ENCODE results near the gene ZNF90. TPM values are rescaled to one million over a fixed set of nuclear protein-coding genes. Genes with fewer than 3 reads are reported as not detected.

Gene ZNF90
- total RNA-seq, 1 experiment from 2014 or later, result 88.7 TPM

- Mint-ChIP-seq H3K36me3 (ENCODE audit: insufficient read depth in 1 of 3, low read depth in 3 of 3) (peaks cover 5 to 8% (median 5%) of the 10 kb centered on the region in 3 experiments), H3K27me3 (ENCODE audit: low read depth) (peaks cover 3% of the 10 kb centered on the region; the same call in 1 of the 2 replicates), H3K4me3 (no peak overlapping the region), H3K9me3 (peaks cover 10 to 12% of the 10 kb centered on the region in 2 experiments), H3K27ac (no peak overlapping the region), H3K4me1 (peaks cover 3 to 15% of the 10 kb centered on the region in 2 experiments; a peak in 3 of 4 replicates)
- no peak overlapping the region for H2BK20ac ChIP-seq (ENCODE audit: low read depth, low read length, poor library complexity, severe bottlenecking)
- H2BK15ac ChIP-seq (ENCODE audit: low read depth, low read length), result no peak overlapping the region
- H4K8ac ChIP-seq (replicated peaks; ENCODE audit: insufficient read length, low read depth, low read length), result no peak overlapping the region
- no peak overlapping the region for H3K56ac ChIP-seq (ENCODE audit: insufficient read length, low read depth, low read length)
- no peak for TF ChIP-seq CTCF (conservative IDR thresholded peaks at IDR 0.05)
- no peaks in the 10 kb centered on the region for H3K79me1 ChIP-seq (ENCODE audit: insufficient read depth, low read depth, low read length, poor library complexity, severe bottlenecking)
- no peaks in the 10 kb centered on the region for H3K23me2 ChIP-seq (ENCODE audit: insufficient read length, low read depth, low read length, poor library complexity, severe bottlenecking)
- H3K14ac ChIP-seq (ENCODE audit: insufficient read depth, low read length), result no peak overlapping the region
- no peak overlapping the region for H2AK5ac ChIP-seq (ENCODE audit: insufficient read length, low read length)
- H3K79me2 ChIP-seq (ENCODE audit: insufficient read depth, low read length), result no peaks in the 10 kb centered on the region
- no peak overlapping the region for H3K23ac ChIP-seq (ENCODE audit: insufficient read length, low read depth, low read length)
- no peak overlapping the region for H2AFZ ChIP-seq (ENCODE audit: low read length)
- no peak overlapping the region for H3K18ac ChIP-seq (ENCODE audit: insufficient read length, low read depth, low read length)
- DNase-seq, result no peak
- no peak overlapping the region for H3K9ac ChIP-seq (ENCODE audit: extremely low read depth, insufficient read length, low read length)
- H3K4me2 ChIP-seq (ENCODE audit: insufficient read depth, insufficient read length, low read length), result no peak overlapping the region
- H2BK120ac ChIP-seq (ENCODE audit: low read depth, low read length, poor library complexity, severe bottlenecking), result no peak overlapping the region
- no peak overlapping the region for H4K91ac ChIP-seq (ENCODE audit: insufficient read length, low read depth, low read length)
- no peak overlapping the region for H3T11ph ChIP-seq (ENCODE audit: low read length)
- no peaks in the 10 kb centered on the region for H3K9me3 ChIP-seq (ENCODE audit: control insufficient read depth, low read depth, low read length)
- no peak overlapping the region for H4K5ac ChIP-seq (ENCODE audit: insufficient read length, low read depth, low read length)
- H3K4me1 ChIP-seq (ENCODE audit: insufficient read depth, low read length), result no peaks in the 10 kb centered on the region
- no peak overlapping the region for H2BK12ac ChIP-seq (ENCODE audit: insufficient read length, low read depth, low read length)
- no peak overlapping the region for H2BK5ac ChIP-seq (ENCODE audit: insufficient read length, low read length)
- WGBS (ENCODE audit: extremely low coverage, insufficient read length, low lambda C conversion rate), result no CpG with 5 or more reads among the region's 1 CpG
- no peak overlapping the region for H3K4ac ChIP-seq (ENCODE audit: low read depth, low read length)
- no peaks in the 10 kb centered on the region for H4K20me1 ChIP-seq (ENCODE audit: control insufficient read depth, insufficient read depth, insufficient read length)
- H3K27ac ChIP-seq (ENCODE audit: insufficient read length, low read depth, low read length), result no peak overlapping the region
- H3K27me3 ChIP-seq (ENCODE audit: insufficient read depth, low read length), result no peaks in the 10 kb centered on the region
Measured at GRCh38 chr19:20060282-20060681, 17.5 kb upstream of the ZNF90 start.

Data from H9 (cell line).